NCI-H128 (cell line): Measurements from ENCODE around the gene CSKMT.
"Not testable (repeated sequence)": the region's sequence is repeated elsewhere in the genome, so short reads cannot be mapped to it uniquely, and the experiment has no call there.

Source experiments
- DNase-seq: peaks from one replicate; lab custom pipeline; 2025; ENCODE audit not compliant: unreplicated experiment; lab: John Stamatoyannopoulos, UW

The CSKMT gene

GRCh38 chr11:62687508-62688396 is 22.6 kb downstream of the CSKMT start:
- no peak for DNase-seq

- no peak for DNase-seq
These were observed 23.4 kb downstream of the CSKMT start for GRCh38 chr11:62688491-62688890.

- DNase-seq: no peak
These were observed 24.5 kb downstream of the CSKMT start, which contains the start of gene LRRN4CL for GRCh38 chr11:62689421-62690183. Gene LRRN4CL, minus strand, starts transcription at chr11:62689530. Its CDS starts 1,022 bp downstream, at chr11:62688508.

GRCh38 chr11:62693624-62694023 is 28.5 kb downstream of the CSKMT start:
- not testable (repeated sequence) for DNase-seq

GRCh38 chr11:62694455-62695167 is 29.5 kb downstream of the CSKMT start:
- DNase-seq: peak; percentile 41

GRCh38 chr11:62702246-62702645 is 37.1 kb downstream of the CSKMT start:
- no peak for DNase-seq

- DNase-seq: not testable (repeated sequence)
These were observed 38.8 kb downstream of the CSKMT start for GRCh38 chr11:62703921-62704320.

- DNase-seq: no peak
These were observed 40.3 kb downstream of the CSKMT start for GRCh38 chr11:62705413-62705812.

- DNase-seq: peak; percentile 98
These were observed 41.1 kb downstream of the CSKMT start for GRCh38 chr11:62705880-62706849.

GRCh38 chr11:62706850-62707247 is 41.7 kb downstream of the CSKMT start:
- no peak for DNase-seq

- DNase-seq: peak; percentile 23
These were observed 42.3 kb downstream of the CSKMT start, which contains the start of the genes BSCL2 and GNG3 for GRCh38 chr11:62707277-62707861. Gene BSCL2, minus strand, starts transcription at chr11:62707424. Its CDS starts 229 bp downstream, at chr11:62707195. Gene GNG3, plus strand, starts transcription at chr11:62707676. Its CDS starts 620 bp downstream, at chr11:62708296.

- no peak for DNase-seq
These were observed 43.3 kb downstream of the CSKMT start for GRCh38 chr11:62708392-62708791.

- DNase-seq: no peak
These were observed 43.7 kb downstream of the CSKMT start for GRCh38 chr11:62708793-62709192.

- peak; percentile 98 for DNase-seq
These were observed 44.3 kb downstream of the CSKMT start for GRCh38 chr11:62709247-62710000.

GRCh38 chr11:62710001-62710345 is 44.9 kb downstream of the CSKMT start:
- no peak for DNase-seq

- DNase-seq: no peak
These were observed 47.2 kb downstream of the CSKMT start for GRCh38 chr11:62712276-62712812.

GRCh38 chr11:62712861-62713260 is 47.7 kb downstream of the CSKMT start:
- DNase-seq: no peak

- no peak for DNase-seq
These were observed 48.2 kb downstream of the CSKMT start for GRCh38 chr11:62713343-62713742.
